Kasumi-1 (cell line): ENCODE results near the gene ESPNL.
"Not testable (repeated sequence)": the region's sequence is repeated elsewhere in the genome, so short reads cannot be mapped to it uniquely, and the experiment has no call there.

ENCODE experiments used
- DNase-seq, 2 experiments: peaks; one replicate each; lab custom pipeline; 2025; lab: John Stamatoyannopoulos, UW

ESPNL gene, protein sequence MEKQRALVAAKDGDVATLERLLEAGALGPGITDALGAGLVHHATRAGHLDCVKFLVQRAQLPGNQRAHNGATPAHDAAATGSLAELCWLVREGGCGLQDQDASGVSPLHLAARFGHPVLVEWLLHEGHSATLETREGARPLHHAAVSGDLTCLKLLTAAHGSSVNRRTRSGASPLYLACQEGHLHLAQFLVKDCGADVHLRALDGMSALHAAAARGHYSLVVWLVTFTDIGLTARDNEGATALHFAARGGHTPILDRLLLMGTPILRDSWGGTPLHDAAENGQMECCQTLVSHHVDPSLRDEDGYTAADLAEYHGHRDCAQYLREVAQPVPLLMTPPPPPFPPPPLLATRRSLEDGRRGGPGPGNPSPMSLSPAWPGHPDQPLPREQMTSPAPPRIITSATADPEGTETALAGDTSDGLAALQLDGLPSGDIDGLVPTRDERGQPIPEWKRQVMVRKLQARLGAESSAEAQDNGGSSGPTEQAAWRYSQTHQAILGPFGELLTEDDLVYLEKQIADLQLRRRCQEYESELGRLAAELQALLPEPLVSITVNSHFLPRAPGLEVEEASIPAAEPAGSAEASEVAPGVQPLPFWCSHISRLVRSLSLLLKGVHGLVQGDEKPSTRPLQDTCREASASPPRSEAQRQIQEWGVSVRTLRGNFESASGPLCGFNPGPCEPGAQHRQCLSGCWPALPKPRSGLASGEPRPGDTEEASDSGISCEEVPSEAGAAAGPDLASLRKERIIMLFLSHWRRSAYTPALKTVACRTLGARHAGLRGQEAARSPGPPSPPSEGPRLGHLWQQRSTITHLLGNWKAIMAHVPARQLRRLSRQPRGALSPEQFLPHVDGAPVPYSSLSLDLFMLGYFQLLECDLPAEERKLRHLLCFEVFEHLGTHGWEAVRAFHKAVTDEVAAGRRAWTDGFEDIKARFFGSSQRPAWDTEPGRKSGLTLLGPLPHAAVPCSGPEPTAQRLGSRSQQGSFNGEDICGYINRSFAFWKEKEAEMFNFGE

GRCh38 chr2:238100049-238100820, at the start of gene ESPNL:
Gene ESPNL, plus strand, starts transcription at chr2:238100340. Its CDS starts 80 bp downstream, at chr2:238100420.
- DNase-seq = no peak

GRCh38 chr2:238053191-238053776, 46.9 kb upstream of the ESPNL start:
- DNase-seq = no peak

DNA sequence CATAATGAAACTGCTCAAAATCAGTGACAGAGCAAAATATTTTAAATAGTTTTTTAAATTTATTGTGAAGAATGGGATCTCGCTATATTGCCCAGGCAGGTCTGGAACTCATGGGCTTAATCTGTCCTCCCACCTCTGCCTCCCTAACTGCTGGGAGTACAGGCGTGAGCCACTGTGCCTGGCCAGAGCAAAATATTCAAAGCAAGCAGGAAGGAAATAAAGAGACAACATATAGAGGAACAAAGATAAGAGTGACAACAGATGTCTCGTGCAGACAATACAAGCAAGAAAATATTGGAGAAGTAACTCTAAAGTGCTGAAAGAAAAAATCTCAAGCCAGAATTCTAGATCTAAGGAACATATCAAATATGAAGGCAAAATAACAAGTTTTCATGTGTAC, 44.3 kb upstream of the ESPNL start:
- DNase-seq = no peak

DNA sequence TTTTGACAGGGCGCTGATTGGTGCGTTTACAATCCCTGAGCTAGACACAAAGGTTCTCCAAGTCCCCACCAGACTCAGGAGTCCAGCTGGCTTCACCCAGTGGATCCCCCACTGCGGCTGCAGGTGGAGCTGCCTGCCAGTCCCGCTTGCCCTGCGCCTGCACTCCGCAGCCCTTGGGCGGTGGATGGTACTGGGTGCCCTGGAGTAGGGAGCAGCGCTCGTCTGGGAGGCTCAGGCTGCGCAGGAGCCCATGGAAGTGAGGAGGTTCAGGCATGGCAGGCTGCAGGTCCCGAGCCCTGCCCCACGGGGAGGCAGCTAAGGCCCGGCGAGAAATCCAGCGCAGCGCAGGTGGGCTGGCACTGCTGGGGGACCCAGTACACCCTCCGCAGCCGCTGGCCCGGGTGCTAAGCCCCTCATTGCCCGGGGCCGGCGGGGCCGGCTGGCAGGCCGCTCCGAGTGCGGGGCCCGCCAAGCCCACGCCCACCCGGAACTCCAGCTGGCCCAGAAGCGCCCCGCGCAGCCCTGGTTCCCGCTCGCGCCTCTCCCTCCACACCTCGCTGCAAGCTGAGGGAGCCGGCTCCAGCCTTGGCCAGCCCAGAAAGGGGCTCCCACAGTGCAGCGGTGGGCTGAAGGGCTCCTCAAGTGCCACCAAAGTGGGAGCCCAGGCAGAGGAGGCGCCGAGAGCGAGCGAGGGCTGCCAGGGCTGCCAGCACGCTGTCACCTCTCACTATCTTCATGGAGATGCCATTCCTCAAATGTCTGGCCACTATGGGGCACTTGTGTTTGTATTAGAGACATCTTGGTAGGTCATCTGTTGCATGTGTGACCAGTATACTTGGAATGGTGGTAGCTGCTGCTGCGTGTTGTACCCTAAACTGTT, 42.2 kb upstream of the ESPNL start:
- not testable (repeated sequence) for DNase-seq

GRCh38 chr2:238059505-238059904, 40.6 kb upstream of the ESPNL start:
- no peak for DNase-seq

DNA sequence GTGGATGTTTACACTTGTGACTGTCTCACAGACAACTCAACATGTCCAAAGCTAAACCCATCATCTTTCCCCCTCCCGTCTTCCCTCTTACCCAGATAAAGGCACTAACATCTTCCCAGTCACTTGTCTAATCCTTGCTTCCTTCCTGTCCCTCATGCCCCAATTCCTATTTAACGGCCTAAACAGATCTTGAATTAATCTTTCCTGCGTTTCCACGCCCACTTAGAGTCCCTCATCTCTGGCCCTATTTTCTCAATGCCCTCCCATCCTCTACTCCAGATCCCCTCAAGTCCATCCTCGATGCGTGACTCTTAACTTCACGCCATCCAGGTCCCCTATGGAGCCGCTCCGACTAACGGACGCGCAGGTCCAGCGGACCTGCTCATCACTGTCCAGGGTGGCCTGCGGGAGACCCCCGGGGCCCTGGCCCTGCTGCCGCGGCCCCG, 40.0 kb upstream of the ESPNL start:
- DNase-seq = peak in 1 of 2 experiments; percentile 1

DNA sequence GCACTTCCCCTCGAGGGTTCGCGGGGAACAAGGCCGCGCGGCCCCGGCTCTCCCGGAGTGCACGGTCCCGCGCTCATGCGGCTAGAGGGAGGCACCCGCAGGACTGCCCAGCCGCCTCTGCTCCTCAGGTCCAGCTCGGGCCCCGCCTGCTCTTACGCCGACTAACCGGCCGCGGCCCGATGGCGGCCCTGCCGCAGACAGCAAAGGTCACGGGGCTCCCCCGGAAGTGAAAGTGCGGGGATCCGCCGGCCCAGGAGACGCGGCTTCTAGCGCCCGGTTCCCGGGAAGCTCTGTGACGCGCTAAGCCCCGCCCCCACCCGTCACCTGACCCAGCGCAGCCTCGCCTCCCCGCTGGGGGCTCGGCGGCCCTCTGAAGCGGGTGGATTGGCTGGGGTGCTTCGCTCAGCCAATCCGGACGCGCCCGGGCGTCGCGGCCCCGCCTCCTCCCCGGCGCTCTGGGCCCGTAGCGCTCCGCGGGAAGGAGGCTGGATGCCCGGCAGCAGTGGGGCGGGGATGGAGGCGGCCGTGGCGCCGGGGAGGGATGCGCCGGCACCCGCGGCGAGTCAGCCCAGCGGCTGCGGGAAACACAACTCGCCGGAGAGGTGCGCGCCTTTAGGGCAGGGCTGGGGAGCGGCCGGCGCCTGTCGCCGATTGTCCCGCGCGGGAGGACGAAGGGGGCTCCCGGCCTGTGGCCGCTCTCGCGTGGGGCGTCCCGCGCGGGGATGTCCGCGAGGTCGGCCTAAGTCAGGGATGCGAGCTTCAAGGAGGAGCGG, 39.4 kb upstream of the ESPNL start, which contains the start of gene SCLY:
SCLY (plus strand) TSS at position 460 of the 773 bp plus-strand sequence; CDS start at position 514, 54 bp downstream.
- peak; percentile 63 to 82 for DNase-seq

DNA sequence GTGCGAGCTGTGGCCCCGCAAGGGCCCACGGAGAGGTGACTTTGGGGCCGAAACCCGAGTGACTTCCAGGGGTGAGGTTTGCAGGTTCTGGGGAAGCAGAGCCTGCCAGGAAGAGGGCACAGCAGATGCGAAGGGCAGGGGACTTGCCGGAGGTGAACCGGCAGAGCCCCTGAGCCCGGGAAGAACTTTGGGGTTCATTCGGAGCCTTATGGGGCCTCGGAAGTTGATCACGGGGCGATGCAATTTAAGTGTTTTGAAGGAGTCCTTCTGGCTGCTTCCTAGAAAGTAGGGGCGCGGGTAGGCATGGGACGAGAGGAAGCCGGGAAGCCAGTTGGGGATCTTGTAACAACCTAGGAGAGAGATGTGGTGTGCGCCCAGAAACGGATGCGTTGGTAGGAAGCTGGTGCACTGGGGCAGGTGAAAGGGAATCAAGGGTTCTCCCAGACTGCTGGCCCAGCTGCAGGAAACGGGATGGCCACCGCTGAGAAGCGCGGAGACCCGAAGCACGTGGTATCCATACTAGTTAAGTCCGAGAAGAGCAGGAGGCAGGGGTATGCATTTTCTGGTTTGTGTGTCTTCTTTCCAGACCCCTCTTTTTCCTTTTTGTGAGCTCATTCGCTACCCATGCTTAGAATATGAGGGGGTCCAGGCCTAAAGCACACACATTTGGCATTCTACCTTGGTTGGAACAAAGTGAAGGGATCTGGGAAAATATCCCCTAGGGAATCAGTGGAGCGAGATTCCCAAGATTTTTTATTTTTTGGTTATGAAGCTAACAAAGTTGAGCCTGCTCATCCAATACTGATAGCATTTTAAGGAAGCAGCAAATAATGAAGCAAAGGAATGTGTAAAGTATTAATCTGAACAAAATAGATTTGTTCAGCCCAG, 38.6 kb upstream of the ESPNL start:
- peak; percentile 1 to 10 for DNase-seq

GRCh38 chr2:238063414-238064189, 36.5 kb upstream of the ESPNL start:
- DNase-seq = no peak

DNA sequence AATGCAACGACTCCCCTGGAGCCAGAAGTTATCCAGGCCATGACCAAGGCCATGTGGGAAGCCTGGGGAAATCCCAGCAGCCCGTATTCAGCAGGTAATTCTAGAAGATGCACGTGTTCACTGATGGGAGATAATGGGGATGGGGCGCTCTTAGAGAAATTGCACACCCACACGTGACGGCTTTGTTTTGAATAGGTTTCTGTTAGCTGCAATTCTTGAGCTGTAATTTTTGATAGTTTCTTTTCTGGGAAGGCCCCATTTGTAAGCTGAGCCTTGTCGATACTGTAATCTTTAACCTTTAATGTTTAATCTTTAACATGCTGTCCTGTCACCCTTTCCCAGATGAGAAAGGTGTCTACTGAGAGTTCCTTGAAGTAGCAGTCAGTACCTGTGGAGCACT, 35.8 kb upstream of the ESPNL start:
- no peak for DNase-seq

GRCh38 chr2:238065071-238065846, 34.9 kb upstream of the ESPNL start:
- no peak for DNase-seq

DNA sequence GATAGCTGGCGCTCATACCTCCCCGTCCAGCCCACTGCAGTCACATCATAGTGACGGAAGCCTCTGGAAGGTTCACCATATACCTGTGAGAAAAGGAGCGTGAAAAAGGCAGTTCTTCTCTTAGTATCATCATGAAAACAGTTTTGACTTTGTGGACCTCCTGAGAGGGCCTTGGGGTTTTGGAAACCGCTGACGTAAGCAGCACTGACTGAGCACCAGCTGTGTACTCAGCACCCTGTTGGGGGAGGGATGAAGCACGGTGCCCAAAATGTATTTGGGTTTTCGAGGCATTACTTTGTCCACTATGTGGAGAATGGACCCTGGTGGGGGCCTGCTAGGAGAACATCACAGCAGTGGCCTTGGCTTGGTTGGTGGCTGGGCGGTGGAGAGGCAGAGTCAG, 33.9 kb upstream of the ESPNL start:
- no peak for DNase-seq

GRCh38 chr2:238066718-238067117, 33.4 kb upstream of the ESPNL start:
- DNase-seq = not testable (repeated sequence)

DNA sequence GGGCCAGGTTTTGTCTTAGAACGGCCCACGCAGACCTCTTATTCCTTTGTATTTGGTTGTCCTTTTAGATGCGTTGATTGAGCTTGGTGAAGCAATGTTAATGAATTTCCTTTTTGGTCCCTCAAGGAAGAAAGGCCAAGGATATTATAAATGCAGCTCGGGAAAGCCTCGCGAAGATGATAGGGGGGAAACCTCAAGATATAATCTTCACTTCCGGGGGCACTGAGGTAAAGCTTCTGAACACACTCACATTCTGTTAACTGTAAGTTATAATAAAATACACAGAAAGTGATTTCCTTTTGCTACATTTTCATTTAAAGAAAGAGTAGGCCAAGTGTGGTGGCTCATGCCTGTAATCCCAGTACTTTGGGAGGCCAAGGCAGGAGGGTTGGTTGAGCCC, 32.2 kb upstream of the ESPNL start:
- no peak for DNase-seq

DNA sequence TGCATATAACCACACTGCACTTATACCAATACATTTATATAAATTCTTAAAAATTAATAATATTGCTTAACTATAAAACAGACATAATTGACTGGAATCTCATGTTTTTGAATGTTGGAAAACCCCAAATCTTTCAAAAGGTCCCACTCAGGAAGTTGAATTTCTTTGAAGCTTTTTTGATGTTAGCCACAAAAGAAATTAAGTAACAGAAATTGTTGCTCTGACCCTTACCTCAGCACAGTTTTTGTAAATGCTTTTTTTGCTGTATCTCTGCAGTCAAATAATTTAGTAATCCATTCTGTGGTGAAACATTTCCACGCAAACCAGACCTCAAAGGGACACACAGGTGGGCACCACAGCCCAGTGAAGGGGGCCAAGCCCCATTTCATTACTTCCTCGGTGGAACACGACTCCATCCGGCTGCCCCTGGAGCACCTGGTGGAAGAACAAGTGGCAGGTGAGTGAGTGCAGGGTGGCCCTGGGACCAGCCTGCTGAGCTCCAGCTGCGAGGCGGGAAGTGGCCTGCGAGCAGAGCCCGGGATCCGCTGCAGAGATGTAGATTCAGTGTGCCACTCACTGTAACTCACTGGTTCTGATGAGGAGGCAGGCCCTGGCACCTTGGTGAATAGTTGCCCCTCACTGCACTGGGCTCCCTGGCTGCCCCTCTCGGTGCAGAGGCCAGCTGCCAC, 31.0 kb upstream of the ESPNL start:
- no peak for DNase-seq

GRCh38 chr2:238069877-238070276, 30.3 kb upstream of the ESPNL start:
- no peak for DNase-seq
